OCI-LY7 (cell line): ENCODE data around the gene GIPC1. TPM values are rescaled to one million over a fixed set of nuclear protein-coding genes. Genes with fewer than 3 reads are reported as not detected.

ENCODE experiments used
- BruUV-seq: library from RNA; stranded (reverse); fragments of 400-500 nt; replicated peaks from 2 replicates; lab custom pipeline; 2021; lab: Mats Ljungman, UMichigan
- CTCF ChIA-PET: fragments of 300-600 bp; sonication (Branson Sonifier 250); formaldehyde crosslinking; loops from one replicate; lab custom pipeline; 2022; ENCODE audit warnings: antibody characterized with exemption; ENCODE audit not compliant: unreplicated experiment; lab: Charles Lee
- POLR2A ChIA-PET: fragments of 300-600 bp; sonication (Branson Sonifier 250); formaldehyde crosslinking; loops from one replicate; lab custom pipeline; 2022; ENCODE audit warnings: antibody characterized with exemption; lab: Charles Lee
- DNase-seq: peaks from one replicate; pipeline ENCODE4 v3.0.0-alpha.2; 2015; ENCODE audit warnings: low spot score
- H2AFZ ChIP-seq: fragments of 200-600 bp; sonication (generic), shearing (Covaris generic); 2 replicates; pipeline ENCODE4 v1.6.1; 2014; ENCODE audit warnings: mild to moderate bottlenecking, antibody characterized with exemption, low read length, moderate library complexity
- H3K27ac ChIP-seq: fragments of 200-600 bp; sonication (generic); 2 replicates; pipeline ENCODE4 v1.5.1; 2014; ENCODE audit warnings: mixed run types, low read depth, mild to moderate bottlenecking, moderate library complexity, low read length, inconsistent platforms; ENCODE audit not compliant: poor library complexity, severe bottlenecking
- H3K36me3 ChIP-seq: fragments of 200-600 bp; sonication (generic); 2 replicates; pipeline ENCODE4 v1.6.1; 2014; ENCODE audit warnings: mild to moderate bottlenecking, antibody characterized with exemption, low read length, moderate library complexity, mixed read lengths; ENCODE audit not compliant: insufficient read depth
- H3K4me1 ChIP-seq: fragments of 200-600 bp; sonication (generic); 2 replicates; pipeline ENCODE4 v1.5.1; 2014; ENCODE audit warnings: mild to moderate bottlenecking, low read length; ENCODE audit not compliant: insufficient read depth, poor library complexity, severe bottlenecking
- H3K4me2 ChIP-seq: fragments of 200-600 bp; sonication (generic); 2 replicates; pipeline ENCODE4 v1.6.1; 2014; ENCODE audit warnings: mild to moderate bottlenecking, low read length
- H3K4me3 ChIP-seq: fragments of 200-600 bp; sonication (generic); 2 replicates; pipeline ENCODE4 v1.5.1; 2014; ENCODE audit warnings: mild to moderate bottlenecking, low read depth, low read length; ENCODE audit not compliant: poor library complexity, severe bottlenecking
- H3K79me2 ChIP-seq: fragments of 200-600 bp; sonication (generic); 2 replicates; pipeline ENCODE4 v1.6.1; 2016; ENCODE audit warnings: low read depth, mild to moderate bottlenecking, low read length, moderate library complexity, mixed read lengths; ENCODE audit not compliant: insufficient read depth
- H3K9me2 ChIP-seq: fragments of 200-600 bp; sonication (generic); 2 replicates; pipeline ENCODE4 v1.6.1; 2016; ENCODE audit warnings: mild to moderate bottlenecking, low read length, mixed read lengths; ENCODE audit not compliant: insufficient read depth
- H3K9me3 ChIP-seq: fragments of 200-600 bp; sonication (generic); 2 replicates; pipeline ENCODE4 v1.6.1; 2014; ENCODE audit warnings: mild to moderate bottlenecking, mixed run types, low read length, mixed read lengths
- H4K20me1 ChIP-seq: fragments of 200-600 bp; sonication (generic); 2 replicates; pipeline ENCODE4 v1.6.1; 2014; ENCODE audit warnings: mild to moderate bottlenecking, antibody characterized with exemption, low read length, moderate library complexity, mixed read lengths; ENCODE audit not compliant: insufficient read depth
- EZH2phosphoT487 ChIP-seq: fragments of 200-600 bp; sonication (generic); IDR thresholded peaks from 2 replicates; pipeline ENCODE4 v1.6.1; 2018; ENCODE audit warnings: low read depth, borderline replicate concordance, mild to moderate bottlenecking, mixed run types, antibody characterized with exemption, low read length, moderate library complexity, mixed read lengths
- intact Hi-C: fragments of 100-400 bp; cut with micrococcal nuclease; formaldehyde crosslinking; loops from one replicate; pipeline ENCODE4 v1.10.0; 2022; ENCODE audit not compliant: unreplicated experiment
- total RNA-seq, 2 experiments: library from RNA; depleted of rRNA in 1 of 2; stranded (reverse); fragments of >200 nt in 1 of 2; shearing (Covaris generic) in 1 of 2; gene quantifications; 2 replicates each; pipeline ENCODE4 v1.2.3, GENCODE V29; 2014 to 2022
- TF ChIP-seq, protein P1 (sequence below): fragments of 200-600 bp; sonication (generic); conservative IDR thresholded peaks from 2 replicates; pipeline ENCODE4 v1.5.1; 2014; ENCODE audit warnings: mild to moderate bottlenecking, antibody characterized with exemption, low read length, moderate library complexity, mixed read lengths

Gene GIPC1
- total RNA-seq, 2 experiments from 2014 or later = 18.5 to 38.3 TPM

DNA sequence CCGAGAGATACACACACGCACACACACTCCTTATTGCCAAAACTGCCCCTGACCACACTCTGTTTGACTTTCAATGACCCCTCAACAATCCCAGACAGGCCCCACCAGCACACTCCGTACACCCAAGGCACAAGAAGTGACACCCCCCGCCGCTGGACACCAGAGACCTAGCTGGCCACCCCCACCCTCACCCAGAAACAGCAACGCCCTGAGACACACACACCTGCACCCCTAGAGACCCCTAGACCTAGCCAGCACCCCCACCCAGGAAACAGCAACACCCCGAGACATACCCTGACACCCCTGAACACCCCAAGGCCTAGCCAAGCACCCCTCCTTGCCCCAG is 19.6 kb downstream of the GIPC1 start:
- no peaks in the 10 kb centered on the region for H4K20me1 ChIP-seq
- no peak for TF ChIP-seq EZH2phosphoT487
- TF ChIP-seq, protein P1, sequence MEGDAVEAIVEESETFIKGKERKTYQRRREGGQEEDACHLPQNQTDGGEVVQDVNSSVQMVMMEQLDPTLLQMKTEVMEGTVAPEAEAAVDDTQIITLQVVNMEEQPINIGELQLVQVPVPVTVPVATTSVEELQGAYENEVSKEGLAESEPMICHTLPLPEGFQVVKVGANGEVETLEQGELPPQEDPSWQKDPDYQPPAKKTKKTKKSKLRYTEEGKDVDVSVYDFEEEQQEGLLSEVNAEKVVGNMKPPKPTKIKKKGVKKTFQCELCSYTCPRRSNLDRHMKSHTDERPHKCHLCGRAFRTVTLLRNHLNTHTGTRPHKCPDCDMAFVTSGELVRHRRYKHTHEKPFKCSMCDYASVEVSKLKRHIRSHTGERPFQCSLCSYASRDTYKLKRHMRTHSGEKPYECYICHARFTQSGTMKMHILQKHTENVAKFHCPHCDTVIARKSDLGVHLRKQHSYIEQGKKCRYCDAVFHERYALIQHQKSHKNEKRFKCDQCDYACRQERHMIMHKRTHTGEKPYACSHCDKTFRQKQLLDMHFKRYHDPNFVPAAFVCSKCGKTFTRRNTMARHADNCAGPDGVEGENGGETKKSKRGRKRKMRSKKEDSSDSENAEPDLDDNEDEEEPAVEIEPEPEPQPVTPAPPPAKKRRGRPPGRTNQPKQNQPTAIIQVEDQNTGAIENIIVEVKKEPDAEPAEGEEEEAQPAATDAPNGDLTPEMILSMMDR = no peak
- no peaks in the 10 kb centered on the region for H3K4me1 ChIP-seq
- H3K79me2 ChIP-seq = no peaks in the 10 kb centered on the region
- no peak overlapping the region for H3K4me2 ChIP-seq
- H3K27ac ChIP-seq = no peak overlapping the region
- CTCF ChIA-PET = interaction anchor here (0.6 kb wide), 1 partner anchor 9 kb away, joined by 6 read pairs; no protein-coding TSS in a partner anchor
- H2AFZ ChIP-seq = no peak overlapping the region
- DNase-seq = no peak
- H3K9me2 ChIP-seq = no peaks in the 10 kb centered on the region
- POLR2A ChIA-PET = no interaction called here
- H3K9me3 ChIP-seq = no peaks in the 10 kb centered on the region
- intact Hi-C loops = no loop called here
- peaks cover 11% of the 10 kb centered on the region; the same call in 1 of the 2 replicates for H3K36me3 ChIP-seq
- no TSS peak for BruUV-seq
- H3K4me3 ChIP-seq = no peak overlapping the region

DNA sequence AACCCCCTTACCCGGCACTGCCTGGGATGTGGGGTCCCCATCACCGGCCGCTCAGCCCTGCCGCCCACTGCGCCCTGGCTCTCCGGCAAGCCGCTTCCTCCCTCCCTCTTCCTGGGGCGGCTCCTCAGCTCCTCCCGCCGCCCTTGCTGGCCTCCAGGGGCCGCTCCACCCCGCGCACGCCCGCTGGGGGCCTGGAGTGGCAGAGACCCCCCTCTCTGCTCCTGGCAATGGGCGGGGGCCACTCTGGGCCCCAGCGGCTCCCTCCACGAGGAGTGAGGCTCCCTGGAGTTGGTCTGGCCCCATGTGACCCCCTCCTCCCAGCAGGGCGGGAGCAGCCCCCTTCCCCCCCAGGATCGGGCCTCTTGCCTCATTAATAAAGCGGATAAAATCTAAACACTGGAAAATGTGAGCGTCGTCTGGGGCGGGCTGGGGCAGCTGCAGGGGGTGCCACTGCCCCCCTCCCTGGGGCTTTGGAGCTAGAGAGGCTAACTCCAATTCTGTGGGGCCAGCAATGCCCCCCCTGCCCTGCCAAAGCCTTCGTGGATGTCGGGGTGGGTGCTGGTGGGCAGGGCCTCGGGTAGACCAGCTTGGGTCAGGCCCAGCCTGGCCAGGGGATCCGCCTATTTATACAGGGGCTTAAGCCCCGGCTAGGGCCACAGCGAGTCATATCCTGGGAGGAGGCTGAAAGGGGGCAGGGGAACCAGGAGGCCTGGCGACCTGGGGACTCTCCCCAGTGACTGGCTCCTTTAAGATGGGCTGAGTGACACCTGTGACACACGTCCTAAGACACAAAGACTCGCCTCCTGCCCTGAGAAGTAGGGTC is 20.5 kb downstream of the GIPC1 start, which contains the start of gene PTGER1:
Gene PTGER1 (minus strand): TSS at position 104 of the 823 bp plus-strand sequence. CDS start 1,034 bp downstream, outside the sequence.
- Histone ChIP-seq H3K4me2 (no peak within 1 kb of the TSS), H3K36me3 (peaks cover 16% of the 10 kb centered on the region; the same call in 1 of the 2 replicates), H4K20me1 (no peaks in the 10 kb centered on the region), H3K79me2 (no peaks in the 10 kb centered on the region), H3K4me1 (no peaks in the 10 kb centered on the region), H3K9me2 (no peaks in the 10 kb centered on the region), H3K27ac (no peak within 1 kb of the TSS), H2AFZ (no peak within 1 kb of the TSS), H3K9me3 (no peaks in the 10 kb centered on the region), H3K4me3 (no peak within 1 kb of the TSS)
- no peak for DNase-seq
- TF ChIP-seq EZH2phosphoT487 = no peak
- TF ChIP-seq, protein P1 = peak; percentile 46; the same call in 1 of the 2 replicates
- BruUV-seq = no TSS peak
- ChIA-PET POLR2A (no interaction called here), CTCF (no interaction called here)
- intact Hi-C loops = no loop called here

DNA sequence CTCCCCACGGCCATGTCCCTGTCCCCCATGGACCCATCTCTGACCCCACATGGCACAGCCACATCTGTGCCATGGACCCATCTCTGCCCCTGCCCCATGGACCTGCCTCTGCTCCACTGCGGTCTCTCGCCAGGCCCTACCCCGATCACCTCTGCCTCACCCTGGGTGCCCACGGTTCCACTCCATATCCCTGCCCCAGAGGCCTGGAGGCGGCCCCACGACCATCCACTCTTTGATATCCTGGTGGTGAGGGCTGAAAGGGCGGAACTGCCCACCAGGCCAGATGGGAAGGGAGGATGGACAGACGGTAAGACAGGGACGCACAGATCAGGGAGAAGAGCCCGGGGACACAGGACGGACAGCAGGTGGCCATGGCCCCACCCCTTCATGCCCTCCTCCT is 21.1 kb downstream of the GIPC1 start:
- H3K4me1 ChIP-seq = no peaks in the 10 kb centered on the region
- peaks cover 22% of the 10 kb centered on the region; the same call in 1 of the 2 replicates for H3K36me3 ChIP-seq
- H4K20me1 ChIP-seq = no peaks in the 10 kb centered on the region
- no peak overlapping the region for H3K4me2 ChIP-seq
- no peak overlapping the region for H3K4me3 ChIP-seq
- H3K27ac ChIP-seq = no peak overlapping the region
- no peak overlapping the region for H2AFZ ChIP-seq
- no peaks in the 10 kb centered on the region for H3K9me2 ChIP-seq
- TF ChIP-seq, protein P1 = no peak
- no peak for TF ChIP-seq EZH2phosphoT487
- intact Hi-C loops = no loop called here
- no peaks in the 10 kb centered on the region for H3K9me3 ChIP-seq
- BruUV-seq = no TSS peak
- ChIA-PET CTCF (no interaction called here), POLR2A (no interaction called here)
- H3K79me2 ChIP-seq = no peaks in the 10 kb centered on the region
- no peak for DNase-seq
